Measurements from ENCODE around the gene CDK17.
A peak's percentile ranks its signal among the peaks of the same experiment; 100 is the strongest.
"Not testable (repeated sequence)": the region's sequence is repeated elsewhere in the genome, so short reads cannot be mapped to it uniquely, and the experiment has no call there.

Gene CDK17

GRCh38 chr12:96399919-96400630 is at the start of gene CDK17:
TSS of gene CDK17 (minus strand) at chr12:96400439. CDS start at chr12:96334836, 65,603 bp downstream.
- peak; percentile 89 for DNase-seq
- peak; percentile 72 for ATAC-seq

DNA sequence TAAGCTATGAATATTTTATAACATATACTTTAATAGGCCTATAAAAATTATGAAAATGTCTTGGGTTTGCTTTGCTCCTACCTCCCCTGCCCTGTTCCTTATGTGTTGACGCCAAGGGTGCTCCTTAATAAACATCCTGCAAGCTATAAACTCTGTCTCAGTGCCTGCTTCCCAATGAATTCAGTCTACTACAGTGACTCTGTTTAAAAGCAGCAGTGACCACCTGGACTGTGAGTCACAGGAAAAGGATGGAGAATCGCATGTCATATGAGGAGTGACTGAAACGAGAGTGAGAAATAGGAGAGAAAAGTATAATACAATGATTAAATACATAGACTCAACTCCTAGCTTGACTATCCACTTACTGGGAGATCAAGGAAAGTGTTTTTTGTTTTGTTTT is 48.1 kb upstream of the CDK17 start:
- DNase-seq (no peak), ATAC-seq (no peak)

- no peak for ATAC-seq
Observed at GRCh38 chr12:96447256-96447655, 47.0 kb upstream of the CDK17 start.

DNA sequence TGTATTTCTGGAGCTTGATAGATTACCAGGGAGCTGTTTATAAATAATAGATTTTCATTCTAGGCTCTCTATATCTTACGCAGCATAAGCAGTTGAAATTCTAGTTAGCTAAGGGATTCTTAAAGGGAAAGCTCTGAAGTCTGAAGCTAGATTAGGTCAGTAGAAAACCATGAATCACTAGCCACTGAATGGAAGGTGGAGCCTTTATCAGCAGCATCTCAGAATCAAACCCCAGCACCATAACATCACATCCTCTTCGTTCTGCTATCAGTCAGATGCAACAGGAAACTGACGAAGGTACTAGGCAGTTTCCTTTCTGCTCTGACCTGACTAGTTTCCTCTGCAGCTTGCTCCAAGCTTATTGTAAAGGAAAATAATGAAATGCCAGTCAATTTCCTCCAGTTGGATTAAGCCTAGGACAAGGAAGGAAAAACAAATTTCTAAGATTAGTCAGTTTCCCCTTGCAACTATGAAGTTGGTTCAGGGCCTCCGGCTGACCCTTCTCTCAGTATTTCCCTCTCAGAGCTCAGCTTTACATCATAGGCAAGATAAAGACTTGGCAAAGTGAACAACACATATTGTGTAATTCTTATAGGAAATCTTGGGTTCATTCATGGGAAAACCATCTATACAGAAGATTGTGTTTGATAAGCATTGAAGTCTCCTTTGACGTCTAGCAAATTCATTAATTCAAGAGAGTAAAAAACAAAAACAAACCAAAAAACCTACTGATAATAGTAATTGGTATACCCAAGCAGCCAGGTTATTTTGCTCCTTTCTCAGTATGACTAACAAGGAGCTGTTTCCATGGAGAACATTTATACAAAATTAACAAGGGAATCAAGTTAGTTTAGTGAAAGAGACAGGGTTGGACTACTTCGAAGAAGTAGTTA is 45.7 kb upstream of the CDK17 start:
- peak; percentile 32 for DNase-seq
- ATAC-seq: peak; percentile 99

More at GRCh38 chr12:96447256-96447655, 47.0 kb upstream of the CDK17 start:
- no peak for DNase-seq

DNA sequence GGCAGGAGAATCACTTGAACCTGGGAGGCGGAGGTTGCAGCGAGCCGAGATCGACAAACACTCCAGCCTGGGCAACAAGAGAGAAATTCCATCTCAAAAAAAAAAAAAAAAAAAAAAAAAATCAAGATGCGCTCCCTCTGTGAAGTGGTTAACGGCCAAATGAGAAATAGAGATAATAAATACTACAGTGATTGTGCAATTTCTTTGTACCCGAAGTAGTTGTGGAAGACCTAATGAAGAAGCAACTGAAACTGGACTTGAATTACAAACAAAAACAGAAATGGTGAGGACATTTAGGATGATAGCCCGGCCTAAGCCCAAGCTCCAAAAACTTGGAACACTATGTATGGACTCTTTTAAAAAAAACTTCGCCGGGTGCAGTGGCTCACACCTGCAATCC is 44.2 kb upstream of the CDK17 start:
- no peak for ATAC-seq
- no peak for DNase-seq

- ATAC-seq: no peak
- no peak for DNase-seq
Observed at GRCh38 chr12:96442906-96443305, 42.7 kb upstream of the CDK17 start.

DNA sequence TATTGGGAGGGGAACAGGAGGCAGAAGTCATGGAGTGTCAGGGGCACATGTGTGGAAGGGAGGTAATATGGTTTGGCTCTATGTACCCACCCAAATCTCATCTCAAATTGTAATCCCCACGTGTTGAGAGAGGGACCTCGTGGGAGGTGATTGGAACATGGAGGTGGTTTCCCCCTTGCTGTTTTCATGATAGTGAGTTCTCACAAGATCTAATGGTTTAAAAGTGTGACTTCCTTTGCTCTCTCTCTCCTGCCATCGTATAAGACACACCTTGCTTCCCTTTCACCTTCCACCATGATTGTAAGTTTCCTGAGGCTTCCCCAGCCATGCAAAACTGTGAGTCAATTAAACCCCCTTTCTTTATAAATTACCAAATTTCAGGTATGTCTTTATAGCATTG is 41.6 kb upstream of the CDK17 start:
- ATAC-seq (no peak), DNase-seq (no peak)

DNA sequence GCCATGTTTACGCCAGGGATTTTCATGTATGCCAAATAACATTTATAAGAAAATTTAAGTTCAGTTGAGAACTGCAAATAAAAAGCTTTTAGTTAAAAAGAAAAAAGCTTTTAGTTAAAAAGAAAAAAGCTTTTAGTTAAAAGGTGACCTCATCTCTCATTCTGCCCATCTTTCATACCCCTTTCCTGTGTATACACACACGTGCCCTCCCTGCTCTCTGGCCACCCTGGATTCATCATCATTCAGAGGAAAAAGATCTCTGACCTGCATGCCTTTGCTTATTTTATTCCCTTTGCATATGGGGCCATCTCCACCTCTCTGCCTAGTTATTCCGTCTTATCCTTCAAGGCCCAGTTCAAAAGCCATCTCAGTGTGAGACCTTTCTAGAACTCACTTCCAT is 38.1 kb upstream of the CDK17 start:
- no peak for DNase-seq
- no peak for ATAC-seq

DNA sequence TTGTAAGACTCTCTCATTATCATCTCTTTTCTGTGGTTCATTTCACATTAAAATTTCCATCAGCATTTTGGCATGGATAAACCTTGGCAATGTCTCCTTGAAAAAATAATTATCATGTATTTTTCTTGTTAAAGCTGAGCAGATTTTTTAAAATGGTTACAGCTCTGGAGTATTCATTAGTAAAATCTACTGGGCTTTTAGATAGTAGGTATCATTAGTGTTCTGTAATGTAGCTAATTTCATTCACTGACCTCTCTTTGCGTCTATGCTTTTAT is 36.9 kb upstream of the CDK17 start:
- DNase-seq (no peak), ATAC-seq (no peak)

DNA sequence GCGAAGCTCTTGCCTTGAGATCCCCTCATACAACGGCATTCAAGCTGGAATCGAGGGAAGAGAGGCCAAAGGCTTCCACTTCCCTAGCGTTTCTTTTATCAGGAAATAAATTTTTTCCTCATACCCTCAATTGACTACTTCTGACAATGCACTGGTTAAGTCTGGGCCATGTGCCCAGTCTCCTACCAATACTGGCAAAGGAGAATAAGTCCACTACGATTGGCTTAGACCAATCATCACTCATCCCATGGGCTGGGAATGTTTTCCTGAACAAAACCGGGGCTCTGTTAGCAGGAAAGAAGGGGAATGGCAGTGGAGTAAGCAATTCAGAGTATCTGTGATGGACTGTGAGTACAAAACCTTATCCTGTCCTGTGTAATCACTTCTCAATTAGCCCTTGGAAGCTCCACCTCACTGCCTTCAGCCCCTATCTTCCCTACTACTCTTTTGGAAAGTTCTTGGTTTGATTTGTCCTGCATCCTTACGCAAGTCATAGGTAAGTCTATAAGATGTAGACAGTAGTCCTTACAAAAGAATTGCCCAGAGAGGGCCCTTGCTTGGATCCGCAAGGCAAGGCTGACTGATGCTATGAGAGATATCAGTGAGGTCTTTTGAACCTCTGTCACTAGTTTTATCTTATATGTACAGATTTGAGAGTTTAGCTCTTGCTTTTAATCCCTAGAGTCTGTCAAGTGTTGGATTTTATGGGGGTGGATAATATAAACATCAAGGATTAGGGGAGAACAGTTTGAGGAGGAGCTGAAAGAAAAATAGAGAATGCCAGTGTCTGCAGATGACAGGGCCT is 36.3 kb upstream of the CDK17 start:
- no peak for ATAC-seq
- DNase-seq: no peak

DNA sequence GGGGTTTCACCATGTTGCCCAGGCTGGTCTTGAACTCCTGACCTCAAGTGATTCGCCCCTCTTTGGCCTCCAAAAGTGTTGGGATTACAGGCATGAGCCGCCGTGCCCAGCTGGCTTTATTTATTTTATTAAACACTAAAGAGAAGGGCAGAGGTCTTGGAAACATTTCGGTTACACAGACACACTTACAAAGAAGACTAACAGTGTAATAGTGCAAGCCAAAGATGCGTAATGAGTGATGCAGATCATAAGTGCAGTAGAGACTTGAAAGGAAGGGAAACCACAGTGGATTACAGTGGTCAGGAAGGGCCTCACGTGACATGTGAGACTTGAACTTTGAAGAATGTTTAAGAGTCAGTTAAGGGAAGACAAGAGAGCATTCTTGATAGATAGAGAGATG is 33.9 kb upstream of the CDK17 start:
- DNase-seq: peak; percentile 58
- ATAC-seq: peak; percentile 99

DNA sequence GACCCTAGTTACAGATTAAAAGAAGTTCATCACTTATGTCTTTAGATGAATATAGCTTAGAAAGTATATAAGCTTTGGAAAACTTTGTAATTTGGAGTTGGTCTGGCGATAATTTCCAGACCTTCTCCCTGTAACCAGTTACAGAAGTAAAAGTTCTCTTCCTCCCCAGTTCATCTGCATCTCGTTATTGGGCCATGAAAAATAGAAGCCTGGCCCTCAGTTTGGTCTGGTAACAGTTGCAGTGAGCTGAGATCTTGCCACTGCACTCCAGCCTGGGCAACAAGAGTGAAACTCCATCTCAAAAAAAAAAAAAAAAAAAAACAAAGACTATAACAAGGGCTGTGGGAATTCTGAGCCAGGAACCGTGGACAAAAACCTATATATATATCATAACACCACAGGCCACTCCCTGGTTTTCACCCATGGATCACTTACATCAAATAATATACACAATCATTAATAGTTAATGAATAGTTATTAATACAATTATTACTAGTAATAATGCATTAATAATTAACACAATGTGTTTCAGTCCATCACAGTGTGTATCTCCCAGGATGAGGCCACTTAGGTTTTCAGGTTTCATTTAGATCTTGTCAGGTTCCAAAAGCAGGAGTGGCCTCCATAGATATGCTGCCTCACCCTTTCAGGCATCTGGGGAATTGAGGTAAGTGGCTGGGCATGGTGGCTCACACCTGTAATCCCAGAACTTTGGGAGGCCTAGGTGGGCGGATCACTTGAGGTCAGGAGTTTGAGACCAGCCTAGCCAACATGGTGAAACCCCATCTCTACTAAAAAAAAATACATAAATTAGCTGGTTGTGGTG is 32.5 kb upstream of the CDK17 start:
- not testable (repeated sequence) for ATAC-seq, DNase-seq

DNA sequence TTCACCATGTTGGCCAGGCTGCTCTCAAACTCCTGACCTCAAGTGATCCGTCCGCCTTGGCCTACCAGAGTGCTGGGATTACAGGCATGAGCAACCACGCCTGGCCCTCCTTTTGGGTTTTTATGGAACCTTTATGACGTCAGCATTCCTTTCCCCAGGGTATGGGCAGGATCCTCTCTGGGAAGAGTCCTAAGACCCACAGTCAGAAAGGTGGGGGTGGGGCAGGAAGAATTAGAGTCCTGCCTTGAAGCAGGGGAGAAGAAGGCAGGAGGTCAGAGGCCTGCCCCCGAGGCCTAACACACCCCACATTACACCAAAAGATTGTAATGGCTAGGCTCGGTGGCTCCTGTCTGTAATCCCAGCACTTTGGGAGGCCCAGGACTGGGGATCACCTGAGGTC is 30.8 kb upstream of the CDK17 start:
- ATAC-seq (no peak), DNase-seq (no peak)

GRCh38 chr12:96427269-96427729 is 27.1 kb upstream of the CDK17 start:
- DNase-seq (peak; percentile 43), ATAC-seq (peak; percentile 69)

DNA sequence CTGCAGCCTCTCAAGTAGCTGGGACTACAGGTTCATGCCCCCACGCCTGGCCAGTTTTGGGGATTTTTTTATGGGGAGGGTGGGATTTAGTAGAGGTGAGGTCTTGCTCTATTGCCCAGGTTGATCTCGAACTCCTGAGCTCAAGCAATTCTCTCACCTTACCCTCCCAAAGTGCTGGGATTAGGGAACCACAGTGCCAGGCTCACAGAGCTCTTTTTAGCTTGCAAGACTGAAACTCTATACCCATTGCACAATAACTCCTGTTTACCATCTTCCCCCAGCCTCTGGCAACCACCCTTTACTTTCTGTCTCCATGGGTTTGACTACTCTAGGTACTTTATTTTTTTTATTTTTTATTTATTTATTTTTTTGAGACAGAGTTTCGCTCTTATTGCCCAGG is 25.7 kb upstream of the CDK17 start:
- DNase-seq: no peak
- ATAC-seq: no peak

DNA sequence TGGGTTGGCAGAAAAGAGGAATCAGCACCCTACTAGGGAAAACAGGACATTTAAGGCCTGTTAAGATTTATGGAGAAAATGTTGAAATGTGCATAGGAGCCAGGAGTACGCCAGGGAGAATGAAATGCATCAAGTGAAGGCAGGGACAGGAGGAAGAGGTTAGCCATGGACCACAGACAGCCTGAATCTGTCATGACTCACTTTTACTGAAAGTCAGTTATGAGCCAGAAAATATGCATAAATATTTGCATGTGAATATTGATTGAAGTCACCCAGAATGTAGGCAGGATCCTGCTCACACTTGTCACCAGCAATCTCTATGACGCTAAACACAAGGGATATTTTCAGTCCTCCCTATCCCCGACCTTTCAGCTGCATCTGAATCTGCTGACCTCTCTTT is 25.1 kb upstream of the CDK17 start:
- DNase-seq (peak; percentile 26), ATAC-seq (peak; percentile 95)

DNA sequence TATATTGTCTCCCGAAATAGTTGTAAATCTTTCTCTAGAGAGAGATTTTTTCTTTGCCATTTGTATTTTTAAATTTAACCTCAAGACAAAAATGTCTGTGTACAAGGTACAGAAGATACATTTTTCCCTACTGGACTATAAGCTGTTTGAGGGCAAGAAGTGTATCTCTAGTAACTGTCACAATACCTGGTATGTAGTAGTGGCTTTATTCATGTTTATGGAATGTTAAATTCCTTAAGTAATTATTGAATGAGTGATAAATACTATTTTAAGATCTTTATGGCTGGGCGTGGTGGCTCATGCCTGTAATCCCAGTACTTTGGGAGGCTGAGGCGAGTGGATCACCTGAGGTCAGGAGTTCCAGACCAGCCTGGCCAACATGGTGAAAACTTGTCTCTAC is 24.4 kb upstream of the CDK17 start:
- no peak for ATAC-seq
- DNase-seq: no peak

- ATAC-seq: no peak
- no peak for DNase-seq
Observed at GRCh38 chr12:96422192-96422591, 22.0 kb upstream of the CDK17 start.

DNA sequence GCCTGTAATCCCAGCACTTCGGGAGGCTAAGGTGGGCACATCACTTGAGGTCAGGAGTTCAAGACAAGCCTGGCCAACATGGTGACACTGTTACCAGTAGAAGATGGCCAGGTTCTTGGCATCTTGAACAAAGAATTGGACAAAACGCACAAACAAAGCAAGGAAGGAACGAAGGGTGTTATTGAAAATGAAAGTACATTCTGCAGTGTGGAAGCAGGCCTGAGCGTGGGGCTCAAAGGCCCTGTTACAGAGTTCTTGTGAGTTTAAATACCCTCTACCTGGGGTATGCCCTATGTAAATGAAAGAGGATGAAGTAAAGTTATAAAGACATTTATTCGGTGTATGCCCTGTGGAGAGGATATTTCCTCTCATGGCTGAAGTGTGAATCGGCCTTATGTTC is 20.8 kb upstream of the CDK17 start:
- no peak for ATAC-seq
- no peak for DNase-seq

GRCh38 chr12:96420277-96420835 is 20.1 kb upstream of the CDK17 start:
- ATAC-seq (no peak), DNase-seq (no peak)

DNA sequence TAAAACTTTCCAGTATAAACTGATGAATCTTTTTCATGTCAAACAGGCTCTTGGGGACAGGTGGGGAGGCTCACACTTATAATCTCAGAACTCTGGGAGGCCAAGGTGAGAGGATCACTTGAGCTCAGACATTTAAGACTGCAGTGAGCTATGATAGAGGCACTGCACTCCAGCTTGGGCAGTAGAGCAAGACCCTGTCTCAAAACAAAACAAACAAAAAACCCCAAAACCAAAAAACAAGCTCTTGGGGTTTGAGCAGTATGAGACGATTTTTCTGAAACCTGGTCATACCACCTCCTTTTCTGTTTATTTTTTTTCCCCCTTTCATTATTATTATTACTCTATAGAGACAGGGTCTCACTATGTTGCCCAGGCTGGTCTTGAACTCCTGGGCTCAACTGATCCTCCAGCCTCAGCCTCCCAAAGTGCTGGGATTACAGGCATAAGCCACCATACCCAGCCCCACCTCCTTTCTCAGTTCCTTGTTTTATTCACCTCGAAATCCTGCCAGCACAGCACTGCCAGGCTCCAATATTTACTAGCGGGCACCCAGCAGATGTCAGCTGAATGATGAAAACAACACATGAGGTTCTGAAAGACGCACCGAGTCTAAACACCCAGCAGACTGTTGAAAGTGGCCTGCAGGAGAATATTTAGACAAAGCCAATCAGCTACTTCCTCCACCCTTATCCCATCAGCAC is 19.5 kb upstream of the CDK17 start:
- ATAC-seq: no peak
- no peak for DNase-seq
